ENCODE results near the gene HSF4.

The HSF4 gene

DNA sequence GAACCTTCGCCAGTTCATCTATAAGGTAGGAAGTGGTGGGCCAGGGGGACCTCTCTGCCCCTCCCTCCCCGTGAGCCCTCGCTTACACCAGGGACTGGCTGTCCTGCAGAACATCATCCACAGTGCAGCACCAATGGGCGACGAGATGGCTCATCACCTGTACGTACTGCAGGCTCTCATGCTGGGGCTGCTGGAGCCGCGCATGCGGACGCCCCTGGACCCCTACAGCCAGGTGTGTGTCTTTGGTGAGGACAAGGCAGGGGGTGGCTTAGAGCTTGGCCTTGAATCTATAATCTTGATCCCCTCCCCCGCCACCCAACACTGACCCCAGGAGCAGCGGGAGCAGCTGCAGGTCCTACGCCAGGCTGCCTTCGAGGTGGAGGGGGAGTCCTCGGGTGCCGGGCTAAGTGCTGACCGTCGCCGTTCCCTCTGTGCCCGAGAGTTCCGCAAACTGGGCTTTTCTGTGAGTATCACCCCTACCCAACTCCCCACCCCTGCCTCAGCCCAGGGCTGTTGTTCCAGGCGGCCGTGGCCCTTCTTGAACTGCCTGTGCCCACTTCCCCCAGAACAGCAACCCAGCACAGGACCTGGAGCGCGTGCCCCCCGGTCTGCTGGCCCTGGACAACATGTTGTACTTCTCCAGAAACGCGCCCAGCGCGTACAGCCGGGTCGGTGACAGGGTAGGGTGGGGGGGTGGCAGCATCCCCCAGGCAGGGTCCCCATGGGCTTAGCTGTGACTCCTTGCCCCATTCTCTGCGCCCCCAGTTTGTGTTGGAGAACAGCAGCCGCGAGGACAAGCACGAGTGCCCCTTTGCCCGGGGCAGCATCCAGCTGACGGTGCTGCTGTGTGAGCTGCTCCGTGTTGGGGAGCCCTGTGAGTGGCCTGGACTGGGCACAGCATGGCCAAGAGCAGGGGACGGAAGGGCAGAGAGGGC lies 37.1 kb downstream of the HSF4 start:
- no peak for DNase-seq (ENCODE audit: low spot score)

DNA sequence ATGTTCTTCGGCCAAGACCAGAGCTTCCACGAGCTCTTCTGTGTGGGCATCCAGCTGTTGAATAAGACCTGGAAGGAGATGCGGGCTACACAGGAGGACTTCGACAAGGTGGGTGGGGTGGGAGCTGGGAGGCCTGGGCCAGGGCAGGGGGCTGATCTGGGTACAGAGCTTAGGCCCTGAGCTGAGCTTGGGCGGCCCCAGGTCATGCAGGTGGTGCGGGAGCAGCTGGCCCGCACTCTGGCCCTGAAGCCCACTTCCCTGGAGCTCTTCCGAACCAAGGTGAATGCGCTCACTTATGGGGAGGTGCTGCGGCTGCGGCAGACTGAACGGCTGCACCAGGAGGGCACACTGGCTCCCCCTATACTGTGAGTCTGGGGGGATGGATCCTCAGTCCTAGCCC lies 37.9 kb downstream of the HSF4 start:
- DNase-seq (ENCODE audit: low spot score), result no peak

DNA sequence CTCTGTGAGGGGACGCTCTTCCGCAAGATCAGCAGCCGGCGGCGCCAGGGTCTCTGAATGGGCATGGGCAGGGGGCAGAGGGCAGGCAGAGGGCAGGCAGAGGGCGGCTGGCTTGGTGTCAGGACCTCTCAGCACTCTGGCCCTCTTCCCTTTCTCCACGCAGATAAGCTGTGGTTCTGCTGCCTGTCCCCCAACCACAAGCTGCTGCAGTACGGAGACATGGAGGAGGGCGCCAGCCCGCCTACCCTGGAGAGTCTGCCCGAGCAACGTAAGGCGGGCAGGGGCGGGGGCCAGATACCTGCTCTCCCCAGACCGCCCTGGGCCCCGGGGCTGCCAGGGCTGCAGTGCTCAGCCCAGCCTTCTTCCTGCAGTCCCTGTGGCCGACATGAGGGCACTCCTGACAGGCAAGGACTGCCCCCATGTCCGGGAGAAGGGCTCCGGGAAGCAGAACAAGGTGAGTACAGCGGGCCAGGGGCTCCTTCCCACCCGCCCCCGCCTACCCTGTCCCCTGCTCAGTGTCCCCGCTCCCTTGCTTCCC lies 38.5 kb downstream of the HSF4 start:
- no peak for DNase-seq (ENCODE audit: low spot score)

DNA sequence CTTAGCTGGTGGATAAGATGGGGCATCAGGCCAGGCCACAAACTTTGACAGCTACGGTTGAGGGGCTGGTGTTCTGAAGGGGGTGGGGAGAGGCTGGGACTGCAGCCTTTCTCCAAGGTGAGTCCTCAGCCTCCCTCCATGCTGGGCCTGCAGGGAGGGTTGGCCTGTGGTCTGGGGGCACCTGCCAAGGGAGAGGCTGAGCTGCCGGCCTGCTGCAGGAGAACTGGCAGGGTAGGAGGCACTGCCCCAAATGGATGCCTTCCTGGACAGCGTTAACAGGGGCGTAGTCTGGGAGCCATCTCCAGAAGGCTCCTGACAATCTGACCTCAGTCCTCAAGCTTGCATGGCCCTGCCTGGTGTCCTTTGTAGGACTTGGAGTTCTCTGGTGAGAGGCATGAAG lies 39.5 kb downstream of the HSF4 start:
- DNase-seq (ENCODE audit: low spot score), result no peak

DNA sequence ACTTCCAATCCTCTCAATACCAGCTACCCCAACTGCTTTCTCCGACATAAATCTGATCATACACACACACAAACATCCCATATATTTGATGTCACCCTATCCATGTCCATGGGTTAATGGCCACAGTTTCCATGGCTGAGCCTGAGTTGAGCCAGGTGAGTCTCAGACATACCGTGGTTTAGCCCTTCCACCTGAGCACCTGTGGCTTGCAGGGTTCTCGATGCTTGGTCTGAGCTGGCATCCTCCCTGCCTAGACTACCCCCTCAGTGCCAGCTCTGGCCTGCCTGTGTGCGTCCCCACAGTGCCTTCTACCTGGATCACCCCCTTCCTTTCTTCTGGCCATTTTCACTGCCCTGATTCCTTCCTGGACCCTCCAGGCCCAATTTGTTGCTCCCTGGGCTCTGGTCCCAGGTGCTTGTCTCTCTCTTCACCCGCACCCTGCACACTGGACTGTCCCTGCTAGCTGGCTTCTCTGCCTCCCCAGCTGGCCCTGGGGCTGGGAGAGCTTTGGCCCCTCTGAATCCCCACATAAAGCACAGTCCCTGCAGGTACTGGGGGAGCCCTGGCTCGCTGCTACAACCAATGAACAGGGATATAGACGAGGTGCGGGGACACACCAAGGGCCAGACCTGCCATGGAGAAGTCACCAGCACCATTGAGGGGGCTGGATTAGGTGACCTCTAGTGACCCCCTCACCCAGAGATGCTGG lies 41.7 kb downstream of the HSF4 start:
- DNase-seq (ENCODE audit: low spot score), result no peak

DNA sequence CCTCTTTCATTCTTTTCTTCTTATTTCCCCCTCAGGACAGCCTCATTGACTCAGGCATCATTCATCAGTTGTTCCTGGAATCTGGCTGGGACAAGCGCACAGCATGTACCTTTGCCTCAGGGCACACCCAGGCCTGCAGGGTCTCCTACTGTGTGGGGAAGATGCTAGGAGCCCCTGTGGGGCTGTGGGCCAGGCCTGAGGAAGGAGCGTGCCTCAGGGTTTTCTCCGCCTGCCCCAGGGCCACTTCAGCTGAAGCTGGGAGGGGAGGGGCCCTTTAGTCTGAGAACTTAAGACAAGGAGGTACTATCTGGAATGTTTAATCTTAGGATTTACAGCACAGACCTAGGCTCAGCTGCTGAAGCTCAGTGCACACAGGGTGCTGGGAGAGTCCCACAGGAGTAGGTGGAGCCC lies 42.3 kb downstream of the HSF4 start:
- DNase-seq (ENCODE audit: low spot score), result no peak

DNA sequence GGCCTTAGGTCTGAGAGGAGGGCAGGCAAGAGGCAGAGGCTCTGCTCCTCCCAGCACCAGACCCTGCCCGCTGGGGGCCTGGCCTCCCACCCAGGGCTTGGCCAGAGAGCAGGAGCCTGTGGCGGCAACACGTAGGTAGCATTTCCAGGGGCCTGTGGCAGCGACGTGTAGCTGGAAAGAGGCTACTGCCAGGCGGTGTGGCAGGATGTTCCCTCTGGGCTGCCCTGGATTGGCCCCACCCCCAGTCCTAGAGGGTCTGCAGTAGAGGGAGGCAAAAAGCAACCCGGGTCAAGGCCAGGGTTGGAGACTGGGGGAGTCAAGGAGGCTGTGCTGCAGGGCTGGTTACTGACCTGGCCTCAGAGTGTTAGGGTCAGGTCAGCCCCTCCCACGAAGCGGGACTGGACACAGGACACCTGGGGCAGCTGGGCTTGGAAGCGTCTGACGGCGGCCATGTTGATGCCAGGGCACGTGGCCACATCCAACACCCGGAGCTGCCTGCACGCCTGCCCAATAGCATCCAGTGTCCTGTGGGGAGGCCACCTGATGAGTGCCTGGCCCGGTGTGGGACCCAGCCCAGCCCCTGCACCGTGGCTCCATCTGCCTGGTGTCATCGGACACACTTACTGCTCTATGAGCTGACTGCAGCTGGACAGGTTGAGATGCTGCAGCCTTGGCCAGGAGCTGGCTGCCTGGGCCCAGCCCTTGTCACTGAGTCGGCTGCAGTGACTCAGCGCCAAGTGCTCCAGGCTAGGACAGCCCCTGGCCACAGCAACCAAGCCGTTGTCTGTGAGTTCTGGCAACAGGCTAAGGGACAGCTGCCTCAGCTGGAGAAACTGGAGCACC lies 42.9 kb downstream of the HSF4 start:
- DNase-seq (ENCODE audit: low spot score), result no peak

DNA sequence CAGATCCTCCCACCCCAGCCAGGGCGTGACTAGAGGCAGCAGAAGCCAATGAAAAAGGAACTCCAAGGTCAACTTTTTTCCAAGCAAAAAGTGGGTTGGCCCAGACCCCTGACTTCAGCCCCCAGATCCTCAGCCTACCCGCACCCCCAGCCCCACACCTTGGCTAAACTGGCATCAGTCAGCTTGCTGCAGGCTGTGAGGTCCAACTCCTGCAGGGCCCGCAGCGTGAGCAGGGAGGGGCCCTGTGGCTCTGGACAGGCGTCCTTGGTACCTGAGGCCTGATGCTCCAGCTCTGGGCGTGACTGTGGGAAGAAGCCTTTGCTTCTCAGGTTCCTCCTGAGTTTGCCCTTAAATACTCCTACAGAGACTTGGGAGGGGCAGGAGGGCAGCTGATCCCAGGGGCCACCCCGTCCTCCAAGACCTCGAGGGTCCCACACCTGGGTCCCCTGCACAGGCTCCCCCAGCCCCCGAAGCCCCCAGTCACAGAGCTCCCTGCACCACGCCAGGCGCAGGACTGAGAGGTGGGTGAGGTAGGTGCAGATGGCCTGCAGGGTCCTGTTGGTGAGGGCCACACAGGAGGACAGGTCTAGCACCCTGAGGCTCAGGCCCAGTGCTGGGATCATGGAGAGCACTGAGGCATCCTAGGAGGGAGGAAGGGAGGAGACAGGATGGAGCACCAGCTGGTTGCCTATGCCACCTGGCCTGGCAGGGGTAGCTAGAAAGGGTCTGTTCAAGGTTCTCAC lies 43.8 kb downstream of the HSF4 start:
- no peak for DNase-seq (ENCODE audit: low spot score)

DNA sequence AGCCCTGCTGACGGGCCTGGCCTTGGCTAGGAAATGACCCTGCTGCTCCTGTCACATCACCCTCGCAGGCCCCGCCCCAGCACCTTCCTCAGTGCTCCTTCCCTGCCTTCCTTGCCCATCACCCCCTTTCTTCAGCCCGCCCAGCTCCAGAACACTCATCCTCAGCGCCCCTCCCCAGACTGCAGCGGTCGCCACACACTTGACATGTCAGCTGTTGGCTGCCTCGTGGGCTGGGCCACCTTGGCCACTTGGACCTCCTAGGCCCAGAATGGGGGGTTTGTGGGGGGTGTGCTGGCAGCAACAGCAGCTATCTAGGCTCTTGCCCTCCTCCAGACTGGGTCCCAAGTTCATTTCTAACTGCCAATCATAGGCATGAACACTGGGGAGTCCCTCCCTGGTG lies 45.0 kb downstream of the HSF4 start:
- no peak for DNase-seq (ENCODE audit: low spot score)

DNA sequence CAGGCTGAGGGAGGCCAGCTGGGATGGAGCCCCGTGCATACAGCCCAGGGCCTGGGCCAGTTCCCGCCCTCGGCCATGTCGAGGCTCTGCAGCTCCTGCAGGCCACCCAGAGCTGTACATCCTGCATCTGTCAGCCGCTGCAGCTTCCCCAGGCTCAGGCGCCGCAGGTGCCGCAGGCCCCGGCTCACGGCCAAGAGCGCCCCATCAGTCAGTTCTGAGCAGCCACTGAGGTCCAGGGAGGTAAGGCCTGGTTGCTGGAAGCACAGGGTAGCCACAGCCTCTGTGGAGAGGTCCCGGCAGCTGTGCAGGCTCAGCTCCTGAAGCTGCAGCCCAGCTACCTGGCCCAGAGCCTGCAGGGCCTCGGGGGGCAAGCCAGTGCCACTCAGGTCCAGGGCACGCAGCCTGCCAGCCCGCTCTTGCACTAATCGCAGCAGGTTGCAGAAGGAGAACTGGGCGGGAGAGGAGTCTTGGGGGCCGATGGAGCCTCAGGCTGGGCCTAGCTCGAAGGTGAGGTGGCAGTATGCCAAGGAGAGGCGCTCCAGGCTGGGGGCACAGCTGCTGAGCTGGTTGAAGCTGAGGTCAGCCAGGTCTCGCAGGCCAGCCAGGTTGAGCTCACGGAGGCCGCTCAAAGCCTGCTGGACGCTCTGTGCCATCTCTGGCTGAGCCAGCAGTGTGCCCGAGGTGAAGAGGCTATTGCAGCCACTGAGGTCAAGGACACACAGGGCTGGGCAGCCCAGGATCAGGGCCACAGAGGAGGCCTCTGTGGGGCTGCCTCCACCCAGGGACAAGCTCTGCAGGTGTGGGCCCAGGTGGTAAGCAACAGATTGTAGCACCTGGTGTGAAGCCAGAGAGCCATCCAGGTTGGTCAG lies 45.8 kb downstream of the HSF4 start:
- DNase-seq (ENCODE audit: low spot score), result no peak

DNA sequence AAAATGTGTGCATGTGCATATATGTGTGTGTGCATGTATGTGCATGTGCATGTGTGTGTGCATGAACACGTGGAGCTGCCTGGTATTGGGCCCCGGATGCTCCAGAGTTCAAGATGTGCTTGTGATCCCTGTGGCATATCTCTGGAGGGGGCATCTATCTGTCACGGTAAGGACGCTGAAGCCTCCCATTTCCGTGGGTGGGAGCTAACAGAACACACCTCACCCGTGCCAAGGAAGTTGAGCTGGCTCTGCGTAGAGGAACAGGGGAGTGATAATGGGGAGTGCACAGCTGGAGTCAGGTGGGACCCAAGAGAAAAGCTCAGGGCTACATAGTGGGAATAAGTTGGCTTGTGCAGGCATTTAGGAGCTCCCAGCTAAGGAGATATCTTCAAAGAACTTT lies 47.1 kb downstream of the HSF4 start:
- no peak for DNase-seq (ENCODE audit: low spot score)

DNA sequence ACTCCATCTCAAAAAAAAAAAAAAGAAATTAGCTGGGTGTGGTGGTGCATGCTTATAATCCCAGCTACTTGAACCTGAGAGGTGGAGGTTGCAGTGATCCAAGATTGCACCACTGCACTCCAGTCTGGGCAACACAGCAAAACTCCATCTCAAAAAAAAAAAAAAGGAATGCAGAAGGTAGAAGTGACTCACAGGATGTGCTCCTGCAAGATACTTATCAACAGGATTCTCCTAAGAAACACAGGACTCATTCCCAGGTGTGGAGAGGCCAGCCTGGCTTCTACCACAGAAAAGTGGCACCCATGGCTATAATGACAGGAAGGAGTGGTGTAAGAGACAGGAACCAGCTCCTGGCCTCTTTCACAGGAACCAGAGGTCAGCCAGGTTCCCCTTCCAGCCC lies 48.2 kb downstream of the HSF4 start:
- DNase-seq (ENCODE audit: low spot score), result no peak

DNA sequence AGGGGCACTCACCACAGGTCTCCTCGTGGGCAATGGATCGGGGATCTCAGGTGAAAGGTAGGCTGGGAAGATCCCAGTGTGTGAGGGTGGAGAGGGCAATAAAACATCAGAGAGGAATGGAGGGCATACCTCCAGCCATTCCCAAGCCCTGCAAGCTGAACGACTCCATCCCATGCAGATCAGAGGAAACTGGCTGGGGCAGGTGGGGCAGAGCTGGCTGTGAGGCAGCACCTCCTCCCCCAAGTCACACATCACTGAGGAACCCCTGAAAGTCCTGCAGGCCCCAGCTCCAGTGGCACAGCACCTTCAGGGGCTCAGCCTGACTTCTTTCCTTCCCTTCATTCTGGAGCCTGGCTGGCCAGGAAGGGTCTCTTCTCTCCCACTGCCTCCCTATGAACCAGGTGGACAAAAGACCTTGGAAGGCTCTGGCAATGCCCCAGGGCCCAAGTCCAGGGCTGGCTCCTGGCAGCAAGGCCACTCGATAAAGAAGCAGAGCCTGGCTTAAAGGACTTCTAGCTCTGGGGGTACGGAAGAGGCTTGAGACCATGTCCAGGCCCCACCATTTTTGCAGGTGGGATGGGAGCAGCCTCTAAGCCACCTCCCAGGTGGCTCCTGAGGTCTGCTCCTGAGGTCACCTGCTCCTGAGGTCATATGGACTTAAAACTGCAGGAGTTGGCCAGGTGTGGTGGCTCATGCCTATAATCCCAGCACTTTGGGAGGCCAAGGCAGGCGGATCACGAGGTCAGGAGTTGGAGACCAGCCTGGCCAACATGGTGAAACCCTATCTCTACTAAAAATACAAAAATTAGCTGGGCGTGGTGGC lies 48.9 kb downstream of the HSF4 start:
- no peak for DNase-seq (ENCODE audit: low spot score)

DNA sequence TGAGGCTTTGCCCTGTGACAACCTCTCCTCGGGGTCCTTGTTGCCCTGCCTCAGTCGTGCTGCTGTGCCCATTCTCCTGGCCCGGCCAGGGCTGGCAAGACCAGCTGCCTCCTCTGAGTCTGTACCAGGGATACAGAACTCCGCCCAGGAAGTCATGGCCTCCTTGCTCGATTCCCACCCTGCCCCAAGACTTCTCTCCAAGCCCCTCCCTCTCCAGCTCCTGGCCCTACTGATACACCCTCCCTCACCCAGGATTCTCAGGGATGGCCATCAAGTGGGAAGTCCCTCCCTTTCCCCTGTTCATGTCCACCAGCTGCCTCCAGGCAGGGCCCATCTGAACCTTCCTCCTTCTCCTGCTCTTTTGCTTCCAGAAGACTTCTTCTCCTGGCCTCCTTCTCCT lies 51.2 kb downstream of the HSF4 start:
- no peak for DNase-seq (ENCODE audit: low spot score)

DNA sequence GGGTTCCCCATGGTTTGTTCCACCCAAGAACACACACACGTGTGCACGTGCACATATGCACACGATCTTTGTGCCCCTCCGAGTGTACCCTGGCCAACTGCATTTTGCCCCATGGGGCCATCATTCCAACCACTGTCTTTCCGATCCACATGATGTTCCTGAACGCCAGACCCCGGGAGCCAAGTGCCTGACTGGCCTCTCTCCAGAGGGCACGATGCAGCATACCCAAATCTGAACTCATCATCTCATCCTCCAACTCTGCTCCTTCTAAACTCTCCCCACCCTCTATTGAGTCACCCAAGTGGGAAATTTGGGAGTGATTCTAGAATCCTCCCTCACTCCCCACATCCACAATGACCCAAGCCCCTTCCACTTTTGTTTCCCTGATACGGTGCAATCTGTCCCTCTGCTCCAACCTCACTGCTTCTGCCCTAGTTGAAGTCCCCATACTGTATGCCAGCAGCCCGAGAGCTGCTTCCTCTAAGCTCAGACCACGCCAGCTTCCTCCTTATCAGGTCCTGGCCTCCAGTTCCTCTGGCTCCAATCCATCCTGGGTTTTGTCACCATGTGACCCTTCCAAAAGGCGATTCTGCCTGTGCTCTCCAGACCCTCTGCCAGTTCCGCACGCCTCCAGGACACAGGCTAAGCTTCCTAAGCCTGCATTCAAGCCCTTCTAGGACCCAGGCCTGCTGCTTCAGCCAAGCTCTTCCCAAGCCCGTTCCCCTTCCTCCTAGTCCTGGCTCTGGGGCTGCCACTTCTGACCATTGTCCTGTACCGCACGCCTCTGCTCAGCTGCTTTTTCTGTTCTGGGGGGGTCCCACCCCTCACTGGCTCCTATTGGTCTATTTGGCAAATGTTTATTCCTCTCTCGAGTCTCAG lies 52.3 kb downstream of the HSF4 start:
- DNase-seq (ENCODE audit: low spot score), result no peak

Measured in activated CD4-positive, alpha-beta T cell treated with anti-CD3 and anti-CD28 coated beads, Interleukin-2, Interleukin-4, amounts not matched to agents 100 ng/mL and 50 ng/mL, durations not matched to agents 16 hours and 8 hours (primary cell).